ENCODE measurements around the gene TIGAR.

Gene TIGAR
- total RNA-seq, result 10.0 to 14.2 (median 13.1) reads per million in 4 experiments

- DNase-seq, result peak; percentile 85
Observed at GRCh38 chr12:4320853-4321701, at the start of gene TIGAR. Gene TIGAR, plus strand, starts transcription at chr12:4321213. Its CDS starts 59 bp downstream, at chr12:4321272.

GRCh38 chr12:4271717-4272423 is 49.1 kb upstream of the TIGAR start:
- DNase-seq, result peak; percentile 81

- peak; percentile 63 for DNase-seq
Observed at GRCh38 chr12:4272424-4273272, 48.4 kb upstream of the TIGAR start.

GRCh38 chr12:4273273-4273651 is 47.8 kb upstream of the TIGAR start:
- DNase-seq, result no peak

- DNase-seq, result peak; percentile 54
Observed at GRCh38 chr12:4273652-4274395, 47.2 kb upstream of the TIGAR start, which contains the start of gene CCND2. Gene CCND2, plus strand, starts transcription at chr12:4273762. Its CDS starts 279 bp downstream, at chr12:4274041.

- peak; percentile 17 for DNase-seq
Observed at GRCh38 chr12:4274396-4275015, 46.5 kb upstream of the TIGAR start.

GRCh38 chr12:4275016-4275869 is 45.8 kb upstream of the TIGAR start:
- no peak for DNase-seq

- no peak for DNase-seq
Observed at GRCh38 chr12:4275870-4276301, 45.1 kb upstream of the TIGAR start.

- peak; percentile 81 for DNase-seq
Observed at GRCh38 chr12:4276524-4277204, 44.3 kb upstream of the TIGAR start.

- DNase-seq, result no peak
Observed at GRCh38 chr12:4277205-4277543, 43.8 kb upstream of the TIGAR start.

- no peak for DNase-seq
Observed at GRCh38 chr12:4277857-4278256, 43.2 kb upstream of the TIGAR start.

GRCh38 chr12:4278329-4279197 is 42.5 kb upstream of the TIGAR start:
- DNase-seq, result no peak

GRCh38 chr12:4279198-4279690 is 41.8 kb upstream of the TIGAR start:
- no peak for DNase-seq

GRCh38 chr12:4280351-4281163 is 40.5 kb upstream of the TIGAR start:
- no peak for DNase-seq

GRCh38 chr12:4281173-4281654 is 39.8 kb upstream of the TIGAR start:
- DNase-seq, result no peak

- no peak for DNase-seq
Observed at GRCh38 chr12:4282103-4282891, 38.7 kb upstream of the TIGAR start.
